ENCODE data around the gene MITF. TPM values are rescaled to one million over a fixed set of nuclear protein-coding genes. Genes with fewer than 3 reads are reported as not detected.

MITF gene
- total and polyA plus RNA-seq, 10 donors, result 0.83 to 11.9 (median 6.2) TPM

DNA sequence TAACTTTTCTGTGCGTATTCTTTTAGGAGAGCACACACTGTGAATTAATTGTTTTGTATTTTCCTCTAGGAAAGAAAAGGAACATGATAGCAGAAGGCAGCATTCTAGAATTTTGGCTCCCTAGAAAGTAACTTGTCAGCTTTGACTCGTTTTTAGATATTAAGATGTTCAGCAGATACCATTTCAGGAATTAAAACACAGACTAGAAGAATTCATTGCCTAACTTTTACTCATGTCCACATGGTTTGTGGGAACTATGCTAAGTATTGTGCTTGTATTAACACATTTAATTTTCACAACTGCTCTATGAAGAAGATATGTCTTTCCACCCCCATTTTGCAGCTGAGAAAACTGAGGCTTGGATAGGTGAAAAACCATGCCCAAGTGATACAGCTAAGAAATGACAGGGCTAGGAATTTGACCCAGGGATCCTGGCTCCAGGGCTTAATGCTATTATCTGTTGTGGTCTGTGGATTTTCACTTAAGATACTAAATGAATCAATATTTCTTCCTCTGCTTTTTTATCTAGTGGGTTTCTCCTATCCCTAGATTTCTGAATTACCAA, 128.8 kb downstream of the MITF start:
- H3K36me3 ChIP-seq, result no peaks in the 10 kb centered on the region
- WGBS, 5 donors, result 76 to 90% (median 85%) methylated on average over 2 of the region's 2 CpGs
- H3K4me1 ChIP-seq, result no peaks in the 10 kb centered on the region
- H3K27ac ChIP-seq, result no peak overlapping the region
- H3K9me3 ChIP-seq, result no peaks in the 10 kb centered on the region
- intact Hi-C loops (cut with DNase I; ENCODE audit: low total_unique reads), result no loop called here
- no peak for TF ChIP-seq POLR2A (IDR thresholded peaks at IDR 0.05)
- no peak for TF ChIP-seq POLR2AphosphoS5 (IDR thresholded peaks at IDR 0.05)
- no peak for TF ChIP-seq CTCF (IDR thresholded peaks at IDR 0.05 in 8 of 11, conservative IDR thresholded peaks at IDR 0.05 in 3 of 11)
- H3K4me3 ChIP-seq, result no peak overlapping the region
- H3K27me3 ChIP-seq (replicated peaks in 1 of 7), result no peaks in the 10 kb centered on the region
- DNase-seq, result no peak

DNA sequence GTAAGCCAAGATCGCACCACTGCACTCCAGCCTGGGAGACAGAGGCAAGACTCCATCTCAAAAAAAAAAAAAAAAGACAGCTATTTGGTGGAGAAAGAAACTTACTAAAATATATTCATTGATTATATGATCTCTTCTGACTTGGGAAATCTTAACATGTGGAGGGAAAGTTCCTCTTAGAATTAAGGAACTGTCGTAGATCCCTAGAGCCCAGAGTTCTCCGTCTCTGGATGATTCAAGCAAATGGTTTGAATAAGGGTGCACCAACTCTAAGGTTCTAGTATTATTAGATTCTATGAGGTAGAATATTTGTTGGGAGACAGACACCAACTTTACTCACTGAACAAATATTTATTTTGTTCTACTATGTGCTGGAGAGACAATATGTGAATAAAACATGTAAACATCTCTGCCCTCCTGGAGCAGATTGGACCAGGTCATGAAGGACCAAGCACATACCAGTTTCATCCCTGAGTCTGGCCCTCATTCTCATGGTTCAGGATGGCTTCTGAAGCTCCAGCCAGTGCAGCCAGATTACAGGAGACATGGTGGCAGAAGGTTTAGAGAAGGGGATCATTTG, 129.7 kb downstream of the MITF start:
- 84 to 94% (median 90%) methylated on average over 3 of the region's 3 CpGs for WGBS, 5 donors
- Histone ChIP-seq H3K4me1 (no peaks in the 10 kb centered on the region), H3K27me3 (replicated peaks in 1 of 7) (no peaks in the 10 kb centered on the region), H3K9me3 (no peaks in the 10 kb centered on the region), H3K27ac (no peak overlapping the region), H3K36me3 (no peaks in the 10 kb centered on the region), H3K4me3 (no peak overlapping the region)
- intact Hi-C loops (cut with DNase I; ENCODE audit: low total_unique reads), result no loop called here
- DNase-seq, result no peak
- TF ChIP-seq POLR2A (IDR thresholded peaks at IDR 0.05), result no peak
- TF ChIP-seq CTCF (IDR thresholded peaks at IDR 0.05 in 8 of 11, conservative IDR thresholded peaks at IDR 0.05 in 3 of 11), result no peak
- no peak for TF ChIP-seq POLR2AphosphoS5 (IDR thresholded peaks at IDR 0.05)

GRCh38 chr3:69869643-69870042, 130.4 kb downstream of the MITF start:
- H3K4me3 ChIP-seq, result no peak overlapping the region
- DNase-seq, result no peak
- no peaks in the 10 kb centered on the region for H3K36me3 ChIP-seq
- no peaks in the 10 kb centered on the region for H3K9me3 ChIP-seq
- H3K4me1 ChIP-seq, result no peaks in the 10 kb centered on the region
- WGBS, 5 donors, result 84 to 95% (median 91%) methylated on average over 5 of the region's 5 CpGs
- intact Hi-C loops (cut with DNase I; ENCODE audit: low total_unique reads), result no loop called here
- no peaks in the 10 kb centered on the region for H3K27me3 ChIP-seq (replicated peaks in 1 of 7)
- TF ChIP-seq POLR2AphosphoS5 (IDR thresholded peaks at IDR 0.05) (no peak), CTCF (IDR thresholded peaks at IDR 0.05 in 8 of 11, conservative IDR thresholded peaks at IDR 0.05 in 3 of 11) (no peak), POLR2A (IDR thresholded peaks at IDR 0.05) (no peak)
- H3K27ac ChIP-seq, result no peak overlapping the region

DNA sequence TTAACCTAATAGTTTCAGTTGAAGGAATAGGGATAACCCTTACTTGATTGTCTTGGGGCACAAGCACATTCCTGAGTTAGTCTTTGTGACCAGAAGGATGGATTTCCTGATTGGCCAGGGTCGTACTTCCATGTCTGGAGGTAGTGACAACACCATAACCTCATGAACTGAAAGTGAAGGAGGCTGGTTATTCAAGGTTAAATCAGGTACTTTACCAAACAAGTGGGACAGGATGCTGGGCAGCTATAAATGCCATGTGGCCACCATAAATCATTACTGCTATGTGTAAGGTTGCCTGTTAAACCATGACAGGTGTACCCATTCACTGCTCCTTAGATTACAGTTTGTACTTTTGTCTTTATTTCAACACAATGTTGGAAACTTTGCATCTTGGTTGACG, 132.0 kb downstream of the MITF start:
- DNase-seq, result no peak
- Histone ChIP-seq H3K4me3 (no peak overlapping the region), H3K27me3 (replicated peaks in 1 of 7) (no peaks in the 10 kb centered on the region), H3K4me1 (no peaks in the 10 kb centered on the region), H3K9me3 (no peaks in the 10 kb centered on the region), H3K27ac (no peak overlapping the region), H3K36me3 (no peaks in the 10 kb centered on the region)
- WGBS, 5 donors, result 67 to 76% (median 71%) methylated on average over 2 of the region's 2 CpGs
- TF ChIP-seq CTCF (IDR thresholded peaks at IDR 0.05 in 8 of 11, conservative IDR thresholded peaks at IDR 0.05 in 3 of 11) (no peak), POLR2A (IDR thresholded peaks at IDR 0.05) (no peak), POLR2AphosphoS5 (IDR thresholded peaks at IDR 0.05) (no peak)
- intact Hi-C loops (cut with DNase I; ENCODE audit: low total_unique reads), result no loop called here

All from spleen (tissue), 11 donors.